Loucy (cell line): ENCODE results near the gene FHL3.

Experiments
- H2AFZ ChIP-seq: fragments of 200-600 bp; sonication (generic); 2 replicates; pipeline ENCODE4 v1.6.0; 2016; ENCODE audit warnings: antibody characterized with exemption, mild to moderate bottlenecking, low read length, moderate library complexity
- H3F3A ChIP-seq: fragments of 200-600 bp; 2 replicates; pipeline ENCODE4 v1.6.0; 2016; ENCODE audit warnings: antibody characterized with exemption, low read depth, mild to moderate bottlenecking
- H3K27me3 ChIP-seq: fragments of 200-600 bp; sonication (generic); 2 replicates; pipeline ENCODE4 v1.6.1; 2014; ENCODE audit warnings: low read length, mild to moderate bottlenecking; ENCODE audit not compliant: insufficient read depth, poor library complexity, severe bottlenecking
- H3K36me3 ChIP-seq: fragments of 200-600 bp; sonication (generic); 2 replicates; pipeline ENCODE4 v1.6.1; 2016; ENCODE audit warnings: low read length; ENCODE audit not compliant: insufficient read depth
- H3K4me1 ChIP-seq: fragments of 200-600 bp; sonication (generic); 2 replicates; pipeline ENCODE4 v1.5.1; 2014; ENCODE audit warnings: low read length, mild to moderate bottlenecking; ENCODE audit not compliant: insufficient read depth, poor library complexity, severe bottlenecking
- H3K4me2 ChIP-seq: fragments of 200-600 bp; sonication (generic); 2 replicates; pipeline ENCODE4 v1.6.0; 2014; ENCODE audit warnings: antibody characterized with exemption, low read length, low read depth, mild to moderate bottlenecking; ENCODE audit not compliant: poor library complexity, severe bottlenecking
- H3K4me3 ChIP-seq: fragments of 200-600 bp; sonication (generic); 2 replicates; pipeline ENCODE4 v1.5.1; 2014; ENCODE audit warnings: low read length, mild to moderate bottlenecking, mixed read lengths; ENCODE audit not compliant: poor library complexity, severe bottlenecking
- H3K79me2 ChIP-seq: fragments of 200-600 bp; sonication (generic); 2 replicates; pipeline ENCODE4 v1.6.1; 2014; ENCODE audit warnings: low read length; ENCODE audit not compliant: insufficient read depth
- H3K9ac ChIP-seq: fragments of 200-600 bp; sonication (generic); 2 replicates; pipeline ENCODE4 v1.6.0; 2014; ENCODE audit warnings: mild to moderate bottlenecking, low read depth, low read length, moderate library complexity; ENCODE audit not compliant: poor library complexity, severe bottlenecking
- H3K9me2 ChIP-seq: fragments of 200-600 bp; sonication (generic); replicated peaks from 2 replicates; pipeline ENCODE4 v1.6.1; 2016; ENCODE audit warnings: low read depth, low read length, mixed read lengths
- H3K9me3 ChIP-seq: fragments of 200-600 bp; sonication (generic); 2 replicates; pipeline ENCODE4 v1.6.1; 2014; ENCODE audit warnings: mild to moderate bottlenecking, antibody characterized with exemption, low read length, low read depth; ENCODE audit not compliant: insufficient read depth
- H4K20me1 ChIP-seq: fragments of 200-600 bp; sonication (generic); 2 replicates; pipeline ENCODE4 v1.6.0; 2014; ENCODE audit warnings: antibody characterized with exemption, low read length, mild to moderate bottlenecking; ENCODE audit not compliant: insufficient read depth, poor library complexity, severe bottlenecking
- CTCF ChIP-seq: fragments of 200-600 bp; sonication (generic); conservative IDR thresholded peaks from 2 replicates; pipeline ENCODE4 v1.5.1; 2014; ENCODE audit warnings: mild to moderate bottlenecking, antibody characterized with exemption, low read length
- EZH2phosphoT487 ChIP-seq: fragments of 200-600 bp; IDR thresholded peaks from 2 replicates; pipeline ENCODE4 v1.6.1; 2018; ENCODE audit warnings: antibody characterized with exemption, mild to moderate bottlenecking, moderate library complexity, borderline replicate concordance

Gene FHL3

DNA sequence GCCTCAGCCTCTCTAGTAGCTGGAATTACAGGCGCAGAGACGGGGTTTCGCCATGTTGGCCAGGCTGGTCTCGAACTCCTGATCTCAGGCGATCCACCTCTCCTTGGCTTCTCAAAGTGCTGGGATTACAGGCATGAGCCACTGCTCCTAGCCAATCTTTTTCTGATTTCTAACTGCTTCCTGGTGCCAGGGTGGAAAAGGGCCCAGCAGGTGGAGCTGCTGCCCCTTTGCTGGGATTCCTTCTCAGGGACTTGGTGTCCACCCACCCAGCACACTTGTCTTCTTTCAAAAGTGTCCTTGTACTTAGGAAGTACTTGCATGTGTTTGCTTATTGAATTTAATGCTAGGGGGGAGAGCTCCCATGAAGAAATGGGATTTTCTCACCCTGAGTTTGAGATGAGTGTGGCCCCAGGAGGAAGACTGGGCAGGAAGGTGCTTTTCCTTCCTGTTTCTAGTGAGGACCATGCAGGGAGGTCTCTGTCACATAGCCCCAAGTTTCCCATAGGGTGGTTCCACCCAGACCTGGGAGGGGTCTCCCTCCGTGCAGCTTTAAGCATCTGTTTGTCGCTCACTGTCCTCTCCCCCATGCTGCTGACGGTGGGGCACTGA is 21.4 kb upstream of the FHL3 start:
- H3K4me1 ChIP-seq, result peaks cover 20% of the 10 kb centered on the region
- peaks cover 40% of the 10 kb centered on the region for H3K36me3 ChIP-seq
- H3K9ac ChIP-seq, result no peak overlapping the region
- no peaks in the 10 kb centered on the region for H3F3A ChIP-seq
- no peaks in the 10 kb centered on the region for H4K20me1 ChIP-seq
- H3K4me3 ChIP-seq, result no peak overlapping the region
- no peaks in the 10 kb centered on the region for H3K79me2 ChIP-seq
- H2AFZ ChIP-seq, result no peak overlapping the region
- H3K9me3 ChIP-seq, result no peaks in the 10 kb centered on the region
- no peaks in the 10 kb centered on the region for H3K27me3 ChIP-seq
- TF ChIP-seq CTCF, result peak; percentile 73
- TF ChIP-seq EZH2phosphoT487, result no peak
- no peak overlapping the region for H3K4me2 ChIP-seq
- H3K9me2 ChIP-seq, result no peaks in the 10 kb centered on the region

DNA sequence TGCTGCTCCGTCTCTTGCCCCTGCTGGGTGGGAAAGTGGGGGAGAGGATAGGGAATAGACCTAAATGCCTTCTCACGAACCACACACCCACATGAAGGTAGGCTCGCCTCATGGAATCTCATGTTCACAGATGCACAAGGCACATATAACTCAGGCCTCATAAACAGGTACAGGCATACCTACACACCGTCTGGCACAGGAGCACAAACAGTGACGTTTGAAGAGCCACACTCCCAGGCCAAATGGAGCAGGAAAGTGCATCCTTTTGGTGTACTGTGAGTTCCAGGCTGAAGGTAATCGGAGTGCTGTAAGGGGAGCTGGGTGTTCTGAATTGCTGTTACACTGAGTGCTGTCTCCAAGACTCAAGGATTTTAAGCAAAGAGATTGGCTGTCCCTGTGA is 20.4 kb upstream of the FHL3 start:
- Histone ChIP-seq H3K4me2 (no peak overlapping the region), H3K27me3 (no peaks in the 10 kb centered on the region), H3K4me3 (no peak overlapping the region), H3K9me2 (no peaks in the 10 kb centered on the region), H3K9ac (no peak overlapping the region), H4K20me1 (no peaks in the 10 kb centered on the region), H3F3A (no peaks in the 10 kb centered on the region), H2AFZ (no peak overlapping the region), H3K36me3 (peaks cover 48% of the 10 kb centered on the region), H3K9me3 (no peaks in the 10 kb centered on the region), H3K79me2 (no peaks in the 10 kb centered on the region), H3K4me1 (peaks cover 17% of the 10 kb centered on the region)
- TF ChIP-seq EZH2phosphoT487 (no peak), CTCF (no peak)

DNA sequence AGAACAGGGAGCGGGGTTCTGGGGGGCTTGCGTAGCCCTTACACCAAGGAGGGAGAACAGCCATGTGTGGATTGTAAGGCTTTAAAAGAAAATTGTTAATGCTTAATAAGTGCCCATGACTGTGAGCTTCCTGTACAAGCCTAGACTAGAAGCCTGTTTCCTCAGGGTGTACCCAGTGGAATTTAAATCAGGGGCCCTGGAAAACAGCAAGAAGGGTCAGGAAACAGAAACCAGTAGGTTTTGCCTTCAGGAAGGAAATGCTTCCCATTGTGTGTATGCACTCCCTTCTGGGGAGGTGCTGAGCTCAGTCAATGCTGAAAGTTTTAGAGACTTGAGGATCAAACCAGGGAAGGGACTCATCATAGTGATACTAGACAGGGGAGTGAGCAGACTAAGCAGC is 19.9 kb upstream of the FHL3 start:
- Histone ChIP-seq H3K4me3 (no peak overlapping the region), H3K79me2 (peaks cover 4% of the 10 kb centered on the region; the same call in 1 of the 2 replicates), H3K9ac (no peak overlapping the region), H2AFZ (no peak overlapping the region), H3K4me2 (no peak overlapping the region), H3K9me2 (no peaks in the 10 kb centered on the region), H4K20me1 (no peaks in the 10 kb centered on the region), H3F3A (no peaks in the 10 kb centered on the region), H3K36me3 (peaks cover 53% of the 10 kb centered on the region), H3K4me1 (peaks cover 13% of the 10 kb centered on the region), H3K9me3 (no peaks in the 10 kb centered on the region), H3K27me3 (no peaks in the 10 kb centered on the region)
- TF ChIP-seq EZH2phosphoT487, result no peak
- TF ChIP-seq CTCF, result no peak
